ELR (cell line): Measurements from ENCODE around the gene SLC25A53.

Experiments used
- DNase-seq: peaks from one replicate; pipeline ENCODE4 v3.0.0-alpha.2; 2015; ENCODE audit warnings: low read depth

Gene SLC25A53, protein sequence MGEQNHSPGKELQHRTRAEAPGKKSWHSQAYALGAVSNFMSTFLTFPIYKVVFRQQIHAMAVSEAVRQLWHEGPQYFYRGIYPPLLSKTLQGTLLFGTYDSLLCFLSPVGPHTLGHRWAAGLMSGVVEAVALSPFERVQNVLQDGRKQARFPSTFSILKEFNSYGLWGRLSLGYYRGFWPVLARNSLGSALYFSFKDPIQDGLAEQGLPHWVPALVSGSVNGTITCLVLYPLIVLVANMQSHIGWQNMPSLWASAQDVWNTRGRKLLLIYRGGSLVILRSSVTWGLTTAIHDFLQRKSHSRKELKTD

DNA sequence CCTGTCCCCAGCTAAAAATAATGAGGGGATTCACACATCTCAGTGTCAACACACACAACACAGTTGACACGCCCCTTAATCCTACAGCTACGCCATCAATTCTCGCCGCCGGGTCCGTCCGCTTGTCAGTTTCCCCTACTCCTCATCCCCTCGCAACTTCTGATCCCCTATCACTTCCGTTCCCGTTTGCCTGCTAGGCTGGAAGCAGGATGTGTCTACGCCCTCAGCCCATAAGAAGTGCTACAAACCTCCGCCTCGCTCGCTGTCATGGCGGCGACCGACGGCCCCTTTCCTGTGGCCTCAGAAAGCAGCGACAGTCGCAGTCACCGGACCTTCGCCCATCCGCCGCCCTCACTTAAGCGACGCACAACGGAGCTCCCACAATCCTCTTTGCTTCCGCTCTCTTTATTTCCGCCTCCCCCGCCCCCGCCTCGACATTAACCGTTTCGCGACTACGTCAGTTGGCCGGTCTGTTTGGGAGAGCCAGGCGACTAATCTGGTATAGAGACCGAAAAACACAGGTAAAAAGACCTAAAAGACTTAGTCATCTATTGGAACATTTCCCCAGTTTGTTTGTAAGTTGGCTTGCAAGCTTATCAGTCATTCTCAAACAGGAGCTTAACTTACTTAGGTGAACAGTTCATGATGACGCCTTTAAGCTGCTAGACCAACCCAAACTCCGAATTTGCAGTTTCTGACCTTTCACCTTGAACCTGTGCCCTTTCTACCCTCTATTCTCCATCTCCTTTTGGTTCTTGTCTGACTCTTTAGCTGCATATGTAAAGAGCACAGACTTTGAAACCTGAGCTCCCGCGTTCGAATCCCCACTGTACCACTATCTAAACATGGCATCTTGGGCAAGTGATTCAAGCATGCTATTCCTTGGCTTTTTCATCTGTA is at the start of gene SLC25A53:
SLC25A53 (minus strand) TSS at position 380 of the 900 bp plus-strand sequence. CDS start 51,752 bp downstream, outside the sequence.
- peak; percentile 82 for DNase-seq

DNA sequence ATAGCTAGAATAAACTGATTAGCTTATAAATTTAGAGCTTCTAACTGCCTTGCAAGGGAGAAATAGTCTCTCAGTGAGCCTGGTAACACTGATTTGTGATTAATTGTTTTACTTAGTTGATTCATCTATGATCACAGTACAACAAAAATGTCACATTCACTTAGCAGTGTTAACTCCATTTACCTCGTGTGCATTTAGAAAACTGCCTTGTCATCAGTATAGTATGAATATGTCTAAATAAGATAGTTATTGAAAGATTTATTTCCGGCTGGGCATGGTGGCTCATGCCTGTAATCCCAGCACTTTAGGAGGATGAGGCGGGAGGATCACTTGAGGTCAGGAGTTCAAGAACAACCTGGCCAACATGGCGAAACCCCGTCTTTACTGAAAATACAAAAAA is 48.7 kb upstream of the SLC25A53 start:
- DNase-seq: no peak

DNA sequence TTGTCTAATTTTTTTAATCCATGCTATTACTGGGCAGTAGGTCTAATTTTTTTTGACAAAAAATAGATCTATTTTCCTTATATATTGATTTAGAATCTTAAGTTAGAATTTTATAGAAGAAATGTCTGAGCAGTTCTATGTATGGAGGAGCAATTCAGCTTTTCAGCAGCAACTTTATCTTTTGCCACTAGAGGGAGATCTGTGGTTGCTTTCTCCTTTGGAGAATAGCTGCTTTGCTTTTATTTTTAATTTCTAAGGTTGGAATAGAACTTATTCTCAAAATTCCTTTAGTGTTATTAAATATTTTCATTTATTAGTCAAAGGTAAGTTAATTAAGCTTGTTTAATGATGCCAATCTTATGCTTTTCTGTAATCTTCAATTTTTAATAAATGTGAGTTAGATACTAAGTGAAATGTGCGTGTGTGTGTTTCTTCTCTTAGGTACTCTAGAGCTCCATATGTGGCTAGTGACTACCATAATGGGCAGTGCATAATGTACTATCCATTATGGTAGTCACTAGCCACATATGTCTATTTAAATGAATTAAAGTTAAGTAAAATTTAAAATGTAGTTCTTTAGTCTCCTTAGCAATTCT is 38.8 kb upstream of the SLC25A53 start:
- DNase-seq: peak; percentile 51

DNA sequence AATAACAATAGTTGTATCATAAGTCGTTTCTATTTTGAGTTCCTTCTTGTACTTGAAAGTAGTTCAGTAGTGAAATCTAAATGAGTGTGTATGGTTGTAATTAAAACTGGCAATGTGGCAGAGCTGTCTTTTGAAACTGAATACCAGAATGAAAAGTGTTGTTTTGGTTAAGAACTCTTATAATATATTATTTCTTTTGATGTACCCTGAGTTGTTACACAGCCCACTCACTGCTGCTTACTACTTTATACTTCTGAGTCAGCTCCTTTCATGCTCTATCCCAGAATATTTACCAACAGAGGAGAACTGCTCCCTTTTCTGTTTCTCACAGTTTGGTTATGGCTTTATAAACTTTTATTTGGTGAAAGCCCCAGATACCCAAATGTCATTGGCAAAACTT is 38.2 kb upstream of the SLC25A53 start:
- no peak for DNase-seq

DNA sequence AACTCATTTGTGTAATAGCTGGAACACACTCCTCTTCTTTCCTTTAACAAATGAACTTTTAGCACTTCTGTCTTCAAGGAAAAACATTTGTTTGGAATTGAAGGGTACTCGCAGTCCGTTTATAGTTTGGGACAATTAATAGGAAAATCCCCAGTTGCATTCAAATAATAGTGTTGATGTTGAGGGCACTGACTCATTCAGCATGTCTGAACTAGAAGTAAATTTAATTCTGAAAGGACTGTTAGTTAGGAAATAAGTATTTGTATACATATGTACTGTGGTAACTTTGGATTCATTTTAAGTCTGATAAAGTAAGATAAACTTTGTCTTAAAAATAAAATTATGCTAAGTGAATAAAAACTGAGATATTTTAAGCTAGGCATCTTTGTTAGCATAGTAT is 36.7 kb upstream of the SLC25A53 start:
- no peak for DNase-seq

DNA sequence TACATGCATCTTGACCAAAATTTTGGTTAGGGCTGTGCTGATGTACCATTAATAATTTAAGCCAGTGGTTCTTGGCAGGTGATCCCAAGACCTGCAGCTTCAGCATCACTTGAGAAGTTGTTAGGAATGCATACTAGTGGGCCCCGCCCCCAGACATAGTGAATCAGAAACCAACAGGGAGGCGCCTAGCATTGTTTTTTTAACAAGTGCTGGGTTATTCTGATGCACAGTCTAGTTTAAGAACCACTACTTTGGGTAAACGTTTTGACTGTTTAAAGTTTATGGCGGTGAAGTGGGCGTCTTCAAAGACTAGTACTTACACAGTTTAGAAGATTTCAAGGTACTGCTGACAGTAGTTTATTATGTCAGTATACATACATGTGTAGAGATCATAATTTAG is 33.0 kb upstream of the SLC25A53 start:
- DNase-seq: no peak

DNA sequence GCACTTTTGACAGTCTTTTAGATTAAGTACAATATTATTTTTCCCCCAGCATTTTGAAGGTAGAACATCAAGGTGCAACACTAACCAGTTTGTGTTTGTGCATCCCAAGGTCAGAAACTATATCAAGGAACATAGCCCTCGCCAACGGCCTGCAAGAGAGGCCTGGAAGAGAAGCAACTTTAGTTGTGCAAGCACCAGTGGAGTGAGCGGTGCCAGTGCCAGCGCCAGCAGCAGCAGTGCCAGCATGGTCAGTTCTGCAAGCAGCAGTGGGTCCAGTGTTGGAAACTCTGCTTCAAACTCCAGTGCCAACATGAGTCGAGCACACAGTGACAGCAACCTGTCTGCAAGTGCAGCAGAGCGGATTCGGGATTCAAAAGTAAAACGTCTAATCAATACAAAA is 31.1 kb upstream of the SLC25A53 start:
- no peak for DNase-seq

DNA sequence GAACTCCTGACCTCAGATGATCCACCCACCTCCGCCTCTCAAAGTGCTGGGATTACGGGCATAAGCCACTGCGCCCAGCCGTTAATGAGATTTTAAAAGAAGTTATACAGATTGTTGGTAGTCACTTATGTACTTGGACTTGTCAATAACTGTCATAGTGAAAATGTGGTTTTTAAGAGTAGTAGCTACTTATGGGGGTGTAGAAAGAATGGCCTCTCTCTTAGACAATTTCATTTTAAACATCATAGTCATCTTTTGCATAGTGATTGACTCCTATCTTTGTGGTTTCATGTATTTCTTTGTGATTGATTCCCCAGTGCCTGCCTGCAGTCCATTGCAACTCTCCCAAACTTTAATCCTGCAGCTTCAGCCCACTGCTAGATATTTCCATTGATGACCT is 26.9 kb upstream of the SLC25A53 start:
- no peak for DNase-seq

DNA sequence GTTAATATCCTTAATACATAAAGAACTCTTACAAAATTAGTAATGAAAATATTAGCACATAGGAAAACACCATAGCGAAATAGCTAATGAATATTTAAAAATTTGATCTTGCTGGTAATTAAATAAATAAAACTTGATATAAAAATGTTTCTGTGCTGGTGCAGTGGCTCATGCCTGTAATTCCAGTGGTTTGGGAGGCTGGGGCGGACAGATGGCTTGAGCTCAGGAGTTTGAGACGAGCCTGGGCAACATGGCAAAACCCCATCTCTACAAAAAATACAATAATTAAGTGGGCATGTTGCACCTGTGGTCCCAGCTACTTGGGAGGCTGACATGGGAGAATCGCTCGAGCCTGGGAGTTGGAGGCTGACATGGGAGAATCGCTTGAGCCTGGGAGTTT is 17.0 kb upstream of the SLC25A53 start:
- DNase-seq: no peak

DNA sequence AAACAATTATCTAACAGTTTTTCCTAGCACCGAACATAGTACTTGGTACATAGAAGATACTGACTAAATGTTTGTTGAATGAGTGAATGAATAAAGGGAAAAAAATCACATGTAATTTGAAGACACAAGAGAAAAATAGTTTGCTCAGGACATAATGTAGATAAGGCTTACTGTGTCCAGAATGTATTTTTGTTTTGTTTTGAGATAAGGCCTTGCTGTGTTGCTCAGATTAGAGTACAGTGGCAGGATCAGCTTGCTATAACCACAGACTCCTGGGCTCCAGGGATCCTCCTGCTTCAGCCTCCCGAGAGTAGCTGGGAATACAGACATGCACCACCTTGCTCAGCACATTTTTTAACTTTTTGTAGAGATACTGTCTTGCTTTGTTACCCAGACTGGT is 16.0 kb upstream of the SLC25A53 start:
- no peak for DNase-seq

DNA sequence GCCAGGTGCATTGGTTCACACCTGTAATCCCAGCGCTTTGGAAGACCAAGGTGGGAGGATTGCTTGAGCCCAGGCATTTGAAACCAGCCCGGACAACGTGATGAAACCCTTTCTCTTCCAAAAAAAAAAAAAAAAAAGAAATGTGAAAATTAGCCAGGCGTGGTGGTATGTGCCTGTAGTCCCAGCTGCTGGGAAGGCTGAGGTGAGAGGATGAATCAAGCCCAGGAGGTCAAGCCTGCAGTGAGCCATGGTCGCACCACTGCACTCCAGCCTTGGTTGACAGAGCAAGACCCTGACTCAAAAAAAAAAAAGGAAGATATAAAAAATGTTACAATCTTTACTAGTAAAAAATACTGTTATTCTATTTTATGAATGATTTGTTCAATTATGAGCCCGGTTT is 15.3 kb upstream of the SLC25A53 start:
- no peak for DNase-seq

DNA sequence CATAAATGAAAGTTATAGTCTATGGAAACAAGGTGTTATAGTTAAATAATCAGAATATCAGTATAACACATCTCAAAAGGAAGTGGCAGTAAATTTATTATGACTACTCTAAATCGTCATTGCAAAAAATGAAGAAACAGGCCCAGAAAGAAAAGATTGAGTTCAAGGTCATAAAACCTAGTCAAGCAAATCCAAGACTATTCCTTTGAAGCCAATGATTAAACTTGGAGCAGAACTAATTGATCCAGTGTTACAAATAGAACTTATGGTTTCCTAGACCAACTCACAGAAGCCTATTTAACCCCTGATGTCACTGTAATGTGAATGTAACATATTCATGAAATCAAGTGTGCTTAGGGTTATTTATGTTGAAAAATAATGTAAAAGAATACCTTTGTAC is 11.3 kb upstream of the SLC25A53 start:
- DNase-seq: no peak

DNA sequence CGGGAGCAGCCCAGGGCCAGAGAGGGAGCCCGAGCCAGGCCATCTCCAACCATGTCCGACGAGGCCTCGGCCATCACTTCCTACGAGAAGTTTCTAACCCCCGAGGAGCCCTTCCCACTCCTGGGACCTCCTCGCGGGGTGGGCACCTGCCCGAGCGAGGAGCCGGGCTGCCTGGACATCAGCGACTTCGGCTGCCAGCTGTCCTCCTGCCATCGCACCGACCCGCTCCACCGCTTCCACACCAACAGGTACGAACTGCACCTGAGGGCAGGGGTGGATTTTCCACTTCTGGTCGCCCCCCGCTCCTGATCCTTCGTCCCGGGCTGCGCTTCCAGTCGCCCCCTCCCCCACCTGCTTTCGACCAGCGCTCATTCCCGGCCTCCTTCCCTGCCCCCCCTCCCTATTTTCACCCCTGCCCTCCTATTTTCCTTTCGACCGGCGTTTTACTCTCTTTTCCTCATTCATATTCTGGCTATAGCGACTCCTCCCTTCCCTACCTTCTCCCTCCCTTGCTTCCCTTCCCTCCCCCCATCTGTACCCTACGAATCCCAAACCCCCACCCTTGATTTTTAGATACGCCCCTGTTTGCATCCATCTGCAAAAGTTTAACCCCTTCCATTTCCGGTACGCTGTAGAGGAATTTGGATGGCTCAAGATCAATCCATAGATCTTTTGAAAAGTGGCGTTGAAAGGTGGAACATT is 10.1 kb upstream of the SLC25A53 start:
- DNase-seq: peak; percentile 4

DNA sequence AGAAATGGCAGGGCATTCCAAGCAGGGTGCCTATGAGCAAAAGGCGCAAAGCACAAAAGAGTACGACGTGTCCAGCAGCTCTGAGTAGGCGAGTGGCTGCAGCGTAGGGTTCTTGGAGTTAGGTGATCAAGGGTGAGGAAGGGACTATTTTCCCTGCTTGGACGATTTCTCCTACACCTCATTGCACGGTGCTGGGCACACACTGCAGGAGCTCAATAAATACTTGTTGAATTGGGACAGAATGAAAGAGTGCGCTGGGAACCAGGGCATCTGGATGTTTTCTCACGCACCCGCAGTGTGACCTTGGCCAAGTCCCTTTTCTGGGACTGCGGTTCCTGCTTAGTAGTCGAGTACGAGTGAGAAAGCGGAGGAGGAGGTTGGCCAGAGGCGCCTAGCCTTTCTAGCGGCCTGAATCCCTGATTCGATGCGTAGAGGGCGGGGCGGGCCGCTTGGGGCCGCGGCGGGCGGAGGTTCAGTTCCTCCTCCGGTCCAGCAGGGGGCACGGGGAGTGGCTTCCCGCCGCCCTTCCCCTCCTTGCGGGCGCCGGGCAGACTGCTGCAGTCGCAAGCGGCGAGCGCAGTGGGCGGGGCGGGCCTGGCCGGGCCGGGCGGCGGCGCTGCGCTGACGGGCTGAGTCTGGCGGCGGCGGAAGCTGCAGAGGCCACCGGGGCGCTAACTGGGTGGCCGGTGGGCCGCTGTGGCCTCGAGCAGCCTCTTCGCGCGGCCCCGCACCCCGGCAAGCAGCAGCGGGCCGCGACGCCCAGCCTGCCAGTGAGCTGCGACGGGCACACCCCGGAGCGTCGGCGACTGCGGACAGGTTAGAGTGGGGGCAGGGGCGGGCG is 9.3 kb upstream of the SLC25A53 start, which contains the start of gene FAM199X:
FAM199X (plus strand) TSS at position 560 of the 841 bp plus-strand sequence. CDS start 333 bp downstream, outside the sequence.
- peak; percentile 89 for DNase-seq

DNA sequence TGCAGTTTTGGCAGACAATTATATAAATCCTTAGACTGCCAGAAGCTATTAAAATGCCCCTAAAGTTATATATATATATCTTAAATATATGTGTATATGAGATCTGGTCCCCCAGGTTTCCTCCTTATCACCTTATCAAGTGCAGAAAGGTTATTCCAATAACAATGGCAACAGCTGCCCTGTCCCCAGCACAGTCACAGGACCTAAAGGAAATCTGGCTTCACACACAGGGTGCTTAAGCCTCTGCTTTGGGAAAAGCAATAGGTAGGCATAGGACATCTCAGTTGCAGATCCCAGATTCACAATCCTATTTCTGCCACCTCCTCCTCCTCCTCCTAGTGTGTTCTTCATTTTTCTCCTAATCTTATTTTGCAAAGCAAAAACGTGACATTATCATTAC is 5.8 kb downstream of the SLC25A53 start:
- DNase-seq: no peak

DNA sequence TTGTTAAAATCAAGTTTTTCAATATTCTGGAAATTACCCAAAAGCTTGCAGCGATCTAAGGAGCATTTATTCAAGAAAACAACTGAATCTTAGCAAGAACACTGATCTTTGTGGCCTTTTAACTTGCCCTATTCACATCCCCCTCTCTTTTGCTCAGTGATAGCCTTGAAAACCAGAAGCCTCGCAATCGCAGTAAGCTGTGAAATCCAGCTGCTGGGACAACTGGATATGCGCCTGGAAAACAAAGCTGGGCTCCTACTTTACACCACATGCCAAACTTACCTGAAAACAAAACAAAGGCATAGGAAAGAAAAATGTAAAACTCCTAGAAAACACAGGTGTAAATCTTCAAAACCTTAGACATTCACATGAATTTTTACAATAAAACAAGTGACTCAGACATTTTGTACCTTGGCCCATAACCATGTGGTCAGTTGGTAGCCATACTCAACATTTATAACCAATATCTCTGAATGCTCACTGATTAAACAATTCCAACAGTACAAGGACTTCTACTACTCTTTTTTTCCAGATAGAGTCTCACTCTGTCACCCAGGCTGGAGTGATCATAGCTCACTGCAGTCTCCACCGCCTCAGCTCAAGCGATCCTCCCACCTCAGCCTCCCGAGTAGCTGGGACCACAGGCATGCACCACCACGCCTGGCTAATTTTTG is 15.6 kb downstream of the SLC25A53 start:
- no peak for DNase-seq

DNA sequence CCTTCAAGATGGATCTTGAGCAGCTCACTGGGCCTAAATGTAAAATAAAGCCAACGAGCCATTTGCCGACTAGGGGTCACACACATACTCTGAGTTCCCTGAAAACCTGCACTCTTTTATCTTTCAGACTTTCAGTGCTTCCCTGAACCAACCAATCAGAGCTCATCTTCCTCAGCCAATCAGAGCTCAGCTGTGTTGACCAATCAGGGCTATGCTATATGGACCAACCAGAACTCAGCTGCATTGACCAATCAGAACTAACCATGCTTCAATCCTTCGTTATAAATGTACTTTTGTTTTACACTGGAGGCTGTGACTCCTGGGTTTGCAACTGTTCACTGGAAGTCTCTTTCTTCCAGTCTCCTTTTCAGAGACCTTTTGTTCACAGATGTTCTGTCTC is 19.3 kb downstream of the SLC25A53 start:
- peak; percentile 21 for DNase-seq

DNA sequence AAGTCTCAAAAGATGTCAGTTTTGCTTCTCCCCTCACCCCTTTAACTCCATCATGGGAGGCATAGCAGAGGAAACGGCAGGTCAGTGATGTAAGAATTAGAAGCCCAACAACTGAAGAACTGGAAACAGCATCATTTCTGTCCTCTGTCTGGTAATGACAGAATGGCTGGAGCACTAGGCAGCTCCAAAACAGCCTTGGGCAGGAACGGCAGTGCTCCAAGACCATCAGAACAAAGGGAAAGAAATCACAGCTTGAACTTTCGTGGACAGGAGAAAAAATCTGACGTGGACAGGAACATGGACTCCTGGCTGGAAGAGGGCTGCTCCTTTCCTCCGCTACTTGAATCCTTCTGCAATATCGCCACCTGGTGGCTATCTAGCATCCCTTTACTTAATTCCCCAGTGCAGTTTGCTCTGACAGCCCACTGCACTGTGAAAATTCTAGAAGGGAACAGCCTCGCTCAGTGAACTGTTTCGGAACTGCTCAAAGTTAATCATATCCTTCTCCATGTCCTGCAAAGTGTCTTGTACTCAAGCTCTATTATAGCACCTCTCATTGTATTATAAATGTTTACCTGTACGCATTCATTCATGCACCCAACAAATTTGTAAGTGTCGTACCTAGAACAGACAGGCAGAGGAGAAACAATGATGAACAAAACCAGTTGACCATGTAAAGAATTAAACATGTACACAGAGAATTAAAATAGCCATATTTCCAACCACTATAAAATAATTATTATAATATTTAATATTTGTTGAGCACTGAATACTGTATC is 20.4 kb downstream of the SLC25A53 start:
- peak; percentile 86 for DNase-seq

DNA sequence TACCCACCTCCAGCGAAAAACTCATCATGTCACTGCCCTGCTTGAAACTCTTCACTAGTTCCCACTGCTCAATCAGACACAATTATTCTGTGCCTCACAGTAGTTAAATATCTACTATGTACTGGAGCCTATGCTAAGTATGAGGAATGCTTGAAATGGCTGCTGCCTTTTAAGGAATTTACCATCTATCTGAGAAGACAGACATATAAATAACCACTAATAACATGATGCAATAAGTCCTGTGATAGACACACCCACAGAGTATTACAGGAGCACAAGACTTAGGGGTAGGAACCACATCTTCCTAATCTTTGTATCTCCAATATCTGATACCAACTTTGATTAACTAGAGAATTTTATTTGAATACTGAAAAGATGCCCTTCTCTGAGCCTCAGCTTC is 21.1 kb downstream of the SLC25A53 start:
- no peak for DNase-seq
